Measurements from ENCODE around the gene PRRT1B.

Gene PRRT1B

DNA sequence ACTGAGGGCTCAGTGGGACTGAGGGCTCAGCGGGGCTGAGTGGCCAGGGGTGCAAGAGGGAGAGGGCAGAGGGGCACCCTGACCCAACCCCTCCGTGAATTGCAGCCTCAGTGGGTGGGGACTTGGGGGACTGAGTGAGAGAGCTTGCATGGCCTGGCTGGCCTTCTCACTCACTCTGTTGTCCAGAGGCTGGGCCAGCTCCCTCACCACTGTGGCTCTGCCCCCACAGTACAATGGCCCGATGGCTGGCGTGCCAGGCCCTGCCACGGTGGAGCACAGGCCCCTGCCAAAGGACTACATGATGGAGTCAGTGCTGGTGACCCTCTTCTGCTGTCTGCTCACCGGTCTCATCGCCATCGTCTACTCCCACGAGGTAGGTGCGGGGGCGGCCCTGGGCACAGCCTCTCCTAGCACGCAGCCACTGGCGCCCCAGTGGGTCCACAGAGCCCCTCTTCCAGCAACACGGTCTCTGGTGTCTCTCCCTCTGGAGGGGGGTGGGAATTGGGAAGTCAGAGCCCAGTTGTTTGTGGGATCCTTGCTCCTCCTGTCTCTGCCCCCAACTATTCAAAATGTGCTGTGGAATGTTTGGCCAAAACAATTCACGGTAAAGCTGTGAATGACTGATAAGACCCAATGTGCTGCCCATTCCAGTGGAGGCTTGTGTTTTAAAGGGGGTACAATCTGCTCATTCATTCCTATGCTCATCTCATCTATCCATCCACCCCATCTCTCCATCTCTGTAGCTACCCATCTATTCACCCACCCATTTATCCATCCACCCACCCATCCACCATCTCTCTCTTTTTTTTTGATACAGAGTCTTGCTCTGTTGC is 10.7 kb downstream of the PRRT1B start:
- H3K4me3 ChIP-seq (ENCODE audit: low read length, poor library complexity, severe bottlenecking), result no peak overlapping the region
- H3K4me2 ChIP-seq (ENCODE audit: low read depth, low read length, poor library complexity, severe bottlenecking), result no peak overlapping the region
- H3K9me2 ChIP-seq (replicated peaks; ENCODE audit: low read depth, low read length), result no peaks in the 10 kb centered on the region
- no peaks in the 10 kb centered on the region for H3K9me3 ChIP-seq (ENCODE audit: insufficient read depth, low read depth, low read length)
- no peaks in the 10 kb centered on the region for H3K36me3 ChIP-seq (ENCODE audit: insufficient read depth, low read length)
- no peaks in the 10 kb centered on the region for H3K4me1 ChIP-seq (ENCODE audit: insufficient read depth, low read length, poor library complexity, severe bottlenecking)
- H2AFZ ChIP-seq (ENCODE audit: low read length), result no peak overlapping the region
- no peak for TF ChIP-seq EZH2phosphoT487 (IDR thresholded peaks at IDR 0.05; ENCODE audit: borderline replicate concordance)
- TF ChIP-seq, protein P1, sequence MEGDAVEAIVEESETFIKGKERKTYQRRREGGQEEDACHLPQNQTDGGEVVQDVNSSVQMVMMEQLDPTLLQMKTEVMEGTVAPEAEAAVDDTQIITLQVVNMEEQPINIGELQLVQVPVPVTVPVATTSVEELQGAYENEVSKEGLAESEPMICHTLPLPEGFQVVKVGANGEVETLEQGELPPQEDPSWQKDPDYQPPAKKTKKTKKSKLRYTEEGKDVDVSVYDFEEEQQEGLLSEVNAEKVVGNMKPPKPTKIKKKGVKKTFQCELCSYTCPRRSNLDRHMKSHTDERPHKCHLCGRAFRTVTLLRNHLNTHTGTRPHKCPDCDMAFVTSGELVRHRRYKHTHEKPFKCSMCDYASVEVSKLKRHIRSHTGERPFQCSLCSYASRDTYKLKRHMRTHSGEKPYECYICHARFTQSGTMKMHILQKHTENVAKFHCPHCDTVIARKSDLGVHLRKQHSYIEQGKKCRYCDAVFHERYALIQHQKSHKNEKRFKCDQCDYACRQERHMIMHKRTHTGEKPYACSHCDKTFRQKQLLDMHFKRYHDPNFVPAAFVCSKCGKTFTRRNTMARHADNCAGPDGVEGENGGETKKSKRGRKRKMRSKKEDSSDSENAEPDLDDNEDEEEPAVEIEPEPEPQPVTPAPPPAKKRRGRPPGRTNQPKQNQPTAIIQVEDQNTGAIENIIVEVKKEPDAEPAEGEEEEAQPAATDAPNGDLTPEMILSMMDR (conservative IDR thresholded peaks at IDR 0.05; ENCODE audit: low read length), result no peak
- no peaks in the 10 kb centered on the region for H4K20me1 ChIP-seq (ENCODE audit: insufficient read depth, low read length, poor library complexity, severe bottlenecking)
- no peak overlapping the region for H3K9ac ChIP-seq (ENCODE audit: low read depth, low read length, poor library complexity, severe bottlenecking)
- H3K27me3 ChIP-seq (ENCODE audit: insufficient read depth, low read length, poor library complexity, severe bottlenecking), result no peaks in the 10 kb centered on the region
- H3F3A ChIP-seq (ENCODE audit: low read depth), result no peaks in the 10 kb centered on the region
- no peaks in the 10 kb centered on the region for H3K79me2 ChIP-seq (ENCODE audit: insufficient read depth, low read length)

DNA sequence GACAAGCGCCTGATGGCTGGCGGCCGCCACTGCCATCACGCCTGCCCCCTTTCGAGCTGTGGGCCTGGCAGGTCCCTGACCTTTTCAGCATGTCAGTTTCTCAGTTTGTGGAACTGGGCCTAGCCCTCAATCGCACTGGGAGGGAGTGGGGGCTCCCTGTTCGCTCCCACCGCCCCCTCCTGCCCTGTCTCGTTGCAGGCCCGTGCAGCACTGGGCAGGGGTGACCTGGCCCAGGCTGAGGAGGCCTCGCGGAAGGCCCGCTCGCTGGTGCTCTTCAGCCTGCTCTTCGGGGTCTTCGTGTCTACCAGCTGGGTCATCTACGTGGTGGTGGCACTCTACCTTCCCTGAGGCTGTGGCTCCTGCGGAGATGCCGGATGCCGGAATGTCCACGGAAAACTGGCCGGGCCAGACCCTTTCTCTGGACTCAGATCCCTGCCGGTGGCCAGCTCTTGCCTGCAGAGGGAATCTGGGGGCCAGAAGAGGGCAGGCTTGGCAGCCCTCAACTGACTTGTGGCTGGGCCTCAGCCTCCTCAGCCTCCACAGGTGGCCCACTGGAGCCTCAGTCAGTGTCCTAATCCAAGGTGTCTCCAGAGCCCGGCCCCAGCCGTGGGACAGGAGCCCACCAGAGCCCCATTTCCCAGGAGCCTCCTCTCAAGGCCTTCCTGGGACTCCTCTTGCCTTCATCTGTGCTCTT is 12.7 kb downstream of the PRRT1B start:
- H3K79me2 ChIP-seq (ENCODE audit: insufficient read depth, low read length), result no peaks in the 10 kb centered on the region
- TF ChIP-seq EZH2phosphoT487 (IDR thresholded peaks at IDR 0.05; ENCODE audit: borderline replicate concordance), result no peak
- TF ChIP-seq, protein P1 (conservative IDR thresholded peaks at IDR 0.05; ENCODE audit: low read length), result no peak
- no peak overlapping the region for H3K9ac ChIP-seq (ENCODE audit: low read depth, low read length, poor library complexity, severe bottlenecking)
- no peak overlapping the region for H3K4me3 ChIP-seq (ENCODE audit: low read length, poor library complexity, severe bottlenecking)
- H4K20me1 ChIP-seq (ENCODE audit: insufficient read depth, low read length, poor library complexity, severe bottlenecking), result no peaks in the 10 kb centered on the region
- H3K4me1 ChIP-seq (ENCODE audit: insufficient read depth, low read length, poor library complexity, severe bottlenecking), result no peaks in the 10 kb centered on the region
- H3K9me3 ChIP-seq (ENCODE audit: insufficient read depth, low read depth, low read length), result 0 out of 2 replicates have a peak, but pooled peaks cover 4% of the 10 kb centered on the region
- H3K9me2 ChIP-seq (replicated peaks; ENCODE audit: low read depth, low read length), result no peaks in the 10 kb centered on the region
- H2AFZ ChIP-seq (ENCODE audit: low read length), result no peak overlapping the region
- no peaks in the 10 kb centered on the region for H3F3A ChIP-seq (ENCODE audit: low read depth)
- no peak overlapping the region for H3K4me2 ChIP-seq (ENCODE audit: low read depth, low read length, poor library complexity, severe bottlenecking)
- no peaks in the 10 kb centered on the region for H3K36me3 ChIP-seq (ENCODE audit: insufficient read depth, low read length)
- H3K27me3 ChIP-seq (ENCODE audit: insufficient read depth, low read length, poor library complexity, severe bottlenecking), result no peaks in the 10 kb centered on the region

DNA sequence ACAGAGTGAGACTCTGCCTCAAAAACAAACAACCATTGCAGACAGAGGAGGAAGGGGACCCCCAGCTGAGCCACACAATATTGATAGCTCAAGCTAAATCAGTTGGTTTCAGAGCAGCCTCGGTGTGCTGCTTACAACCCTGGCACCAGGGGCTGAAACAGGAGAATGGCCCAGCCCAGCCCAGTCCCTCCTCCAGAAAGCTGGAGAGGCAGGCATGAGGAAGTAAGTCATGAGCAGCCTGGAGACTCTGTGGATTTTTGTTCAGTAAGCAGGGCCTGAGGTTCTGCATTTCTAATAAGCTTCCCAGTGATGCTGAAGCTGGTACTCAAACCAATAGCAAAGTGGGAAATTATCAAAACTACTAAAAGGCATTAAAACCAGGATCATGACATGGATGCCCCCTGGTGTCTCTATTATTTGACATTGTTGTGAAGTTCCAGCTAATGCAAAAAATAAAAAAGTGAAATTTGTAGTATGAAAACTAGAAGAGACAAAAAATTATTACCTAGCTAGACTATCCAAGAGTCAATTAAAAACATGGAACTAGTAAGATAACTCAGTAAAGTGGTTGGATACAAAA is 14.2 kb downstream of the PRRT1B start:
- Histone ChIP-seq H3K36me3 (ENCODE audit: insufficient read depth, low read length) (no peaks in the 10 kb centered on the region), H3K9me3 (ENCODE audit: insufficient read depth, low read depth, low read length) (0 out of 2 replicates have a peak, but pooled peaks cover 4% of the 10 kb centered on the region), H3F3A (ENCODE audit: low read depth) (no peaks in the 10 kb centered on the region), H3K4me1 (ENCODE audit: insufficient read depth, low read length, poor library complexity, severe bottlenecking) (no peaks in the 10 kb centered on the region), H3K4me2 (ENCODE audit: low read depth, low read length, poor library complexity, severe bottlenecking) (no peak overlapping the region), H3K9me2 (replicated peaks; ENCODE audit: low read depth, low read length) (no peaks in the 10 kb centered on the region), H3K27me3 (ENCODE audit: insufficient read depth, low read length, poor library complexity, severe bottlenecking) (no peaks in the 10 kb centered on the region), H3K79me2 (ENCODE audit: insufficient read depth, low read length) (no peaks in the 10 kb centered on the region), H3K4me3 (ENCODE audit: low read length, poor library complexity, severe bottlenecking) (no peak overlapping the region), H2AFZ (ENCODE audit: low read length) (no peak overlapping the region), H4K20me1 (ENCODE audit: insufficient read depth, low read length, poor library complexity, severe bottlenecking) (no peaks in the 10 kb centered on the region), H3K9ac (ENCODE audit: low read depth, low read length, poor library complexity, severe bottlenecking) (no peak overlapping the region)
- TF ChIP-seq, protein P1 (conservative IDR thresholded peaks at IDR 0.05; ENCODE audit: low read length), result peak; percentile 29
- TF ChIP-seq EZH2phosphoT487 (IDR thresholded peaks at IDR 0.05; ENCODE audit: borderline replicate concordance), result no peak

All from Loucy (cell line).